GM23338 (cell line): Measurements from ENCODE around the gene PNLIPRP2. TPM values are rescaled to one million over a fixed set of nuclear protein-coding genes. Genes with fewer than 3 reads are reported as not detected.

Experiments used
- ATAC-seq: fragments of 200-7000 bp; cut with Tn5 transposase; 3 replicates; pipeline ENCODE4 v1.9.1; 2020
- DNase-seq: peaks from one replicate; pipeline ENCODE4 v3.0.0-alpha.2; 2015; ENCODE audit warnings: low spot score
- H2AFZ ChIP-seq: fragments of 200-600 bp; sonication (generic); 2 replicates; pipeline ENCODE4 v1.8.0; 2016; ENCODE audit warnings: antibody characterized with exemption, mild to moderate bottlenecking, moderate library complexity
- H3F3A ChIP-seq: fragments of 200-600 bp; sonication (generic); replicated peaks from 2 replicates; pipeline ENCODE4 v1.8.0; 2017; ENCODE audit warnings: antibody characterized with exemption, mixed run types, low read depth
- H3K27ac ChIP-seq: fragments of 200-600 bp; sonication (generic); 2 replicates; pipeline ENCODE4 v1.6.1; 2016; ENCODE audit warnings: low read depth
- H3K27me3 ChIP-seq: fragments of 200-600 bp; sonication (generic); 2 replicates; pipeline ENCODE4 v1.8.0; 2016; ENCODE audit warnings: mild to moderate bottlenecking, mixed run types, moderate library complexity; ENCODE audit not compliant: insufficient read depth
- H3K36me3 ChIP-seq: fragments of 200-600 bp; sonication (generic); 2 replicates; pipeline ENCODE4 v1.8.0; 2016; ENCODE audit warnings: mild to moderate bottlenecking; ENCODE audit not compliant: insufficient read depth
- H3K4me1 ChIP-seq: fragments of 200-600 bp; sonication (generic); 2 replicates; pipeline ENCODE4 v1.8.0; 2016; ENCODE audit warnings: mild to moderate bottlenecking, moderate library complexity; ENCODE audit not compliant: insufficient read depth
- H3K4me2 ChIP-seq: fragments of 200-600 bp; sonication (generic); 2 replicates; pipeline ENCODE4 v1.7.1; 2017; ENCODE audit warnings: mixed run types
- H3K4me3 ChIP-seq: fragments of 200-600 bp; sonication (generic); 2 replicates; pipeline ENCODE4 v1.6.1; 2016; ENCODE audit warnings: mixed run types
- H3K79me2 ChIP-seq: fragments of 200-600 bp; sonication (generic); replicated peaks from 2 replicates; pipeline ENCODE4 v1.8.0; 2017; ENCODE audit warnings: mild to moderate bottlenecking; ENCODE audit not compliant: insufficient read depth
- H3K9me2 ChIP-seq: fragments of 200-600 bp; sonication (generic); 2 replicates; pipeline ENCODE4 v1.8.0; 2017; ENCODE audit not compliant: insufficient read depth
- H4K20me1 ChIP-seq: fragments of 200-600 bp; sonication (generic); replicated peaks from 2 replicates; pipeline ENCODE4 v1.8.0; 2017; ENCODE audit warnings: mild to moderate bottlenecking; ENCODE audit not compliant: insufficient read depth
- H3K27ac Mint-ChIP-seq: 2 replicates; pipeline ENCODE4 v1.8.0; 2020; ENCODE audit warnings: inconsistent platforms, mild to moderate bottlenecking, moderate library complexity, mixed read lengths
- H3K27me3 Mint-ChIP-seq: 3 replicates; pipeline ENCODE4 v1.8.0; 2022; ENCODE audit warnings: low read depth, mild to moderate bottlenecking, moderate library complexity, mixed read lengths, inconsistent platforms; ENCODE audit not compliant: insufficient read depth, poor library complexity
- H3K36me3 Mint-ChIP-seq: 3 replicates; pipeline ENCODE4 v1.8.0; 2021; ENCODE audit warnings: low read depth, mild to moderate bottlenecking, inconsistent platforms, moderate library complexity, mixed read lengths
- H3K4me1 Mint-ChIP-seq: 3 replicates; pipeline ENCODE4 v1.8.0; 2020; ENCODE audit warnings: mild to moderate bottlenecking, inconsistent platforms, mixed read lengths
- H3K4me3 Mint-ChIP-seq: 3 replicates; pipeline ENCODE4 v1.8.0; 2021; ENCODE audit warnings: moderate library complexity, mild to moderate bottlenecking, inconsistent platforms, mixed read lengths
- H3K9me3 Mint-ChIP-seq: 3 replicates; pipeline ENCODE4 v1.8.0; 2020; ENCODE audit warnings: moderate library complexity, mild to moderate bottlenecking, inconsistent platforms, mixed read lengths
- CREB1 ChIP-seq: fragments of 250-450 bp; sonication (Bioruptor Pico); IDR thresholded peaks from 2 replicates; pipeline ENCODE4 v1.5.0; 2020; ENCODE audit warnings: low read depth, mild to moderate bottlenecking, moderate library complexity
- EZH2 ChIP-seq: fragments of 200-600 bp; sonication (generic); IDR thresholded peaks from one replicate; pipeline ENCODE4 v1.8.0; 2017; ENCODE audit warnings: antibody characterized with exemption, mild to moderate bottlenecking, low read depth; ENCODE audit not compliant: unreplicated experiment
- EZH2phosphoT487 ChIP-seq: fragments of 200-600 bp; sonication (generic); IDR thresholded peaks from one replicate; pipeline ENCODE4 v1.8.1; 2018; ENCODE audit warnings: antibody characterized with exemption; ENCODE audit not compliant: unreplicated experiment
- POLR2AphosphoS5 ChIP-seq: IDR thresholded peaks from 2 replicates; pipeline ENCODE4 v1.6.1; 2016; ENCODE audit warnings: antibody characterized with exemption, low read depth
- REST ChIP-seq: IDR thresholded peaks from one replicate; pipeline ENCODE4 v1.6.1; 2018; ENCODE audit warnings: antibody characterized with exemption; ENCODE audit not compliant: unreplicated experiment
- polyA plus RNA-seq: library from polyadenylated mRNA; unstranded; fragments of >200 nt; fragmentation: Nextera tagmentation; extraction: Ambion mirVana; gene quantifications from 2 replicates; pipeline ENCODE4 v1.2.1, GENCODE V29; 2016
- total RNA-seq: library from RNA; depleted of rRNA; stranded (reverse); fragments of >200 nt; shearing (Covaris generic); gene quantifications from 2 replicates; pipeline ENCODE4 v1.2.3, GENCODE V29; 2014
- TF ChIP-seq, protein P1 (sequence below), 2 experiments: fragments of 200-600 bp in 1 of 2; sonication (generic) in 1 of 2; conservative IDR thresholded peaks; 2 replicates each; pipeline versions ENCODE4 v1.5.1 to v1.6.1; 2016 to 2017; ENCODE audit warnings: antibody characterized with exemption in 2 of 2, low read depth in 2 of 2, mild to moderate bottlenecking in 2 of 2, moderate library complexity in 1 of 2
- TF ChIP-seq, protein P2 (sequence below): fragments of 250-450 bp; sonication (Bioruptor Pico); IDR thresholded peaks from 2 replicates; pipeline ENCODE4 v1.5.0; 2020; ENCODE audit warnings: mild to moderate bottlenecking, moderate library complexity

Gene PNLIPRP2
- total and polyA plus RNA-seq, 2 experiments from 2014 or later, result 0.24 TPM; not detected in 1

GRCh38 chr10:116588995-116589394 is 31.8 kb upstream of the PNLIPRP2 start (continued):
- TF ChIP-seq, protein P1, sequence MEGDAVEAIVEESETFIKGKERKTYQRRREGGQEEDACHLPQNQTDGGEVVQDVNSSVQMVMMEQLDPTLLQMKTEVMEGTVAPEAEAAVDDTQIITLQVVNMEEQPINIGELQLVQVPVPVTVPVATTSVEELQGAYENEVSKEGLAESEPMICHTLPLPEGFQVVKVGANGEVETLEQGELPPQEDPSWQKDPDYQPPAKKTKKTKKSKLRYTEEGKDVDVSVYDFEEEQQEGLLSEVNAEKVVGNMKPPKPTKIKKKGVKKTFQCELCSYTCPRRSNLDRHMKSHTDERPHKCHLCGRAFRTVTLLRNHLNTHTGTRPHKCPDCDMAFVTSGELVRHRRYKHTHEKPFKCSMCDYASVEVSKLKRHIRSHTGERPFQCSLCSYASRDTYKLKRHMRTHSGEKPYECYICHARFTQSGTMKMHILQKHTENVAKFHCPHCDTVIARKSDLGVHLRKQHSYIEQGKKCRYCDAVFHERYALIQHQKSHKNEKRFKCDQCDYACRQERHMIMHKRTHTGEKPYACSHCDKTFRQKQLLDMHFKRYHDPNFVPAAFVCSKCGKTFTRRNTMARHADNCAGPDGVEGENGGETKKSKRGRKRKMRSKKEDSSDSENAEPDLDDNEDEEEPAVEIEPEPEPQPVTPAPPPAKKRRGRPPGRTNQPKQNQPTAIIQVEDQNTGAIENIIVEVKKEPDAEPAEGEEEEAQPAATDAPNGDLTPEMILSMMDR (conservative IDR thresholded peaks at IDR 0.05; ENCODE audit: low read depth in 2 of 2), result no peak
- TF ChIP-seq, protein P2, sequence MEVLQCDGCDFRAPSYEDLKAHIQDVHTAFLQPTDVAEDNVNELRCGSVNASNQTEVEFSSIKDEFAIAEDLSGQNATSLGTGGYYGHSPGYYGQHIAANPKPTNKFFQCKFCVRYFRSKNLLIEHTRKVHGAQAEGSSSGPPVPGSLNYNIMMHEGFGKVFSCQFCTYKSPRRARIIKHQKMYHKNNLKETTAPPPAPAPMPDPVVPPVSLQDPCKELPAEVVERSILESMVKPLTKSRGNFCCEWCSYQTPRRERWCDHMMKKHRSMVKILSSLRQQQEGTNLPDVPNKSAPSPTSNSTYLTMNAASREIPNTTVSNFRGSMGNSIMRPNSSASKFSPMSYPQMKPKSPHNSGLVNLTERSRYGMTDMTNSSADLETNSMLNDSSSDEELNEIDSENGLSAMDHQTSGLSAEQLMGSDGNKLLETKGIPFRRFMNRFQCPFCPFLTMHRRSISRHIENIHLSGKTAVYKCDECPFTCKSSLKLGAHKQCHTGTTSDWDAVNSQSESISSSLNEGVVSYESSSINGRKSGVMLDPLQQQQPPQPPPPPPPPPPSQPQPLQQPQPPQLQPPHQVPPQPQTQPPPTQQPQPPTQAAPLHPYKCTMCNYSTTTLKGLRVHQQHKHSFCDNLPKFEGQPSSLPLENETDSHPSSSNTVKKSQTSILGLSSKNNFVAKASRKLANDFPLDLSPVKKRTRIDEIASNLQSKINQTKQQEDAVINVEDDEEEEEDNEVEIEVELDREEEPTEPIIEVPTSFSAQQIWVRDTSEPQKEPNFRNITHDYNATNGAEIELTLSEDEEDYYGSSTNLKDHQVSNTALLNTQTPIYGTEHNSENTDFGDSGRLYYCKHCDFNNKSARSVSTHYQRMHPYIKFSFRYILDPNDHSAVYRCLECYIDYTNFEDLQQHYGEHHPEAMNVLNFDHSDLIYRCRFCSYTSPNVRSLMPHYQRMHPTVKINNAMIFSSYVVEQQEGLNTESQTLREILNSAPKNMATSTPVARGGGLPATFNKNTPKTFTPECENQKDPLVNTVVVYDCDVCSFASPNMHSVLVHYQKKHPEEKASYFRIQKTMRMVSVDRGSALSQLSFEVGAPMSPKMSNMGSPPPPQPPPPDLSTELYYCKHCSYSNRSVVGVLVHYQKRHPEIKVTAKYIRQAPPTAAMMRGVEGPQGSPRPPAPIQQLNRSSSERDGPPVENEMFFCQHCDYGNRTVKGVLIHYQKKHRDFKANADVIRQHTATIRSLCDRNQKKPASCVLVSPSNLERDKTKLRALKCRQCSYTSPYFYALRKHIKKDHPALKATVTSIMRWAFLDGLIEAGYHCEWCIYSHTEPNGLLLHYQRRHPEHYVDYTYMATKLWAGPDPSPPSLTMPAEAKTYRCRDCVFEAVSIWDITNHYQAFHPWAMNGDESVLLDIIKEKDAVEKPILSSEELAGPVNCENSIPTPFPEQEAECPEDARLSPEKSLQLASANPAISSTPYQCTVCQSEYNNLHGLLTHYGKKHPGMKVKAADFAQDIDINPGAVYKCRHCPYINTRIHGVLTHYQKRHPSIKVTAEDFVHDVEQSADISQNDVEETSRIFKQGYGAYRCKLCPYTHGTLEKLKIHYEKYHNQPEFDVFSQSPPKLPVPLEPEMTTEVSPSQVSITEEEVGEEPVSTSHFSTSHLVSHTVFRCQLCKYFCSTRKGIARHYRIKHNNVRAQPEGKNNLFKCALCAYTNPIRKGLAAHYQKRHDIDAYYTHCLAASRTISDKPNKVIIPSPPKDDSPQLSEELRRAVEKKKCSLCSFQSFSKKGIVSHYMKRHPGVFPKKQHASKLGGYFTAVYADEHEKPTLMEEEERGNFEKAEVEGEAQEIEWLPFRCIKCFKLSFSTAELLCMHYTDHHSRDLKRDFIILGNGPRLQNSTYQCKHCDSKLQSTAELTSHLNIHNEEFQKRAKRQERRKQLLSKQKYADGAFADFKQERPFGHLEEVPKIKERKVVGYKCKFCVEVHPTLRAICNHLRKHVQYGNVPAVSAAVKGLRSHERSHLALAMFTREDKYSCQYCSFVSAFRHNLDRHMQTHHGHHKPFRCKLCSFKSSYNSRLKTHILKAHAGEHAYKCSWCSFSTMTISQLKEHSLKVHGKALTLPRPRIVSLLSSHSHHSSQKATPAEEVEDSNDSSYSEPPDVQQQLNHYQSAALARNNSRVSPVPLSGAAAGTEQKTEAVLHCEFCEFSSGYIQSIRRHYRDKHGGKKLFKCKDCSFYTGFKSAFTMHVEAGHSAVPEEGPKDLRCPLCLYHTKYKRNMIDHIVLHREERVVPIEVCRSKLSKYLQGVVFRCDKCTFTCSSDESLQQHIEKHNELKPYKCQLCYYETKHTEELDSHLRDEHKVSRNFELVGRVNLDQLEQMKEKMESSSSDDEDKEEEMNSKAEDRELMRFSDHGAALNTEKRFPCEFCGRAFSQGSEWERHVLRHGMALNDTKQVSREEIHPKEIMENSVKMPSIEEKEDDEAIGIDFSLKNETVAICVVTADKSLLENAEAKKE, result no peak

- H3K36me3 Mint-ChIP-seq, result no peaks in the 10 kb centered on the region
- H3K4me1 Mint-ChIP-seq, result no peaks in the 10 kb centered on the region
- H3K27me3 Mint-ChIP-seq, result peaks cover 2% of the 10 kb centered on the region
- no peaks in the 10 kb centered on the region for H3K36me3 ChIP-seq
- H3K9me3 Mint-ChIP-seq, result no peaks in the 10 kb centered on the region
- ATAC-seq, result no peak
- H3K4me1 ChIP-seq, result no peaks in the 10 kb centered on the region
- H3K79me2 ChIP-seq, result no peaks in the 10 kb centered on the region
- no peak overlapping the region for H3K27ac Mint-ChIP-seq
- no peaks in the 10 kb centered on the region for H3K27me3 ChIP-seq
- no peaks in the 10 kb centered on the region for H4K20me1 ChIP-seq
- H3K27ac ChIP-seq, result no peak overlapping the region
- no peak overlapping the region for H3K4me3 ChIP-seq
- H3K4me3 Mint-ChIP-seq, result no peak overlapping the region
- no peak overlapping the region for H3K4me2 ChIP-seq
- no peaks in the 10 kb centered on the region; the same call in none of the 2 replicates for H3K9me2 ChIP-seq
- no peaks in the 10 kb centered on the region for H3F3A ChIP-seq
- no peak overlapping the region for H2AFZ ChIP-seq
- no peak for DNase-seq
- no peak for TF ChIP-seq CREB1 (CRISPR knock-in tag)
- TF ChIP-seq EZH2phosphoT487, result no peak
- no peak for TF ChIP-seq REST
- no peak for TF ChIP-seq POLR2AphosphoS5
- TF ChIP-seq EZH2, result no peak
These were observed 30.8 kb upstream of the PNLIPRP2 start for GRCh38 chr10:116589926-116590325.
